Lower leg skin (tissue), 4 donors: ENCODE measurements around the gene SEPTIN11. TPM values are rescaled to one million over a fixed set of nuclear protein-coding genes. Genes with fewer than 3 reads are reported as not detected.

Source experiments
- DNase-seq, 2 donors: peaks; one replicate each; pipeline ENCODE4 v3.0.0-alpha.2; 2019; ENCODE audit warnings: low spot score in 2 of 2
- H3K4me3 ChIP-seq: fragments of 200-600 bp; sonication (generic); 2 replicates; pipeline ENCODE4 v1.5.1; 2017; ENCODE audit warnings: mild to moderate bottlenecking, low read depth; ENCODE audit not compliant: poor library complexity, severe bottlenecking
- CTCF ChIP-seq, 3 donors: fragments of 450-650 bp; IDR thresholded peaks; one replicate each; pipeline ENCODE4 v1.5.1; 2016; ENCODE audit warnings: antibody characterized with exemption in 3 of 3, mild to moderate bottlenecking in 3 of 3, moderate library complexity in 2 of 3
- POLR2A ChIP-seq, 2 donors: fragments of 450-650 bp; IDR thresholded peaks; one replicate each; pipeline ENCODE4 v1.6.1; 2016 to 2017; ENCODE audit warnings: antibody characterized with exemption in 2 of 2, mild to moderate bottlenecking in 1 of 2, moderate library complexity in 1 of 2
- WGBS, 2 donors: methylation state at CpG; one replicate each; pipeline ENCODE4 v1.1.5; 2018; 5-methylcytosine and 5-hydroxymethylcytosine counted together
- intact Hi-C: fragments of 100-400 bp; cut with DNase I; formaldehyde crosslinking; loops from one replicate; pipeline ENCODE4 v1.15.0; 2023; ENCODE audit warnings: low total_unique reads
- total RNA-seq, 4 donors: library from RNA; depleted of rRNA; stranded (reverse); fragments of >200 nt; gene quantifications; one replicate each; pipeline ENCODE4 v1.1.0, GENCODE V29; 2016

SEPTIN11 gene
- total RNA-seq, 4 donors from 2014 or later = 38.2 to 104 (median 44.9) TPM

- intact Hi-C loops = no loop called here
- 74 to 80% methylated on average over 7 of the region's 7 CpGs for WGBS, 2 donors
- DNase-seq = no peak
- H3K4me3 ChIP-seq = no peak overlapping the region
- no peak for TF ChIP-seq CTCF (IDR thresholded peaks at IDR 0.05)
- no peak for TF ChIP-seq POLR2A (IDR thresholded peaks at IDR 0.05)
Observed at GRCh38 chr4:76982638-76983584, 33.4 kb downstream of the SEPTIN11 start.

- 50 to 52% methylated on average over 3 of the region's 3 CpGs for WGBS, 2 donors
- no peak for DNase-seq
- intact Hi-C loops = no loop called here
- TF ChIP-seq POLR2A (IDR thresholded peaks at IDR 0.05) (no peak), CTCF (IDR thresholded peaks at IDR 0.05) (no peak)
- no peak overlapping the region for H3K4me3 ChIP-seq
Observed at GRCh38 chr4:76984127-76984526, 34.6 kb downstream of the SEPTIN11 start.

GRCh38 chr4:76984788-76985211 lies 35.2 kb downstream of the SEPTIN11 start:
- intact Hi-C loops = no loop called here
- no peak overlapping the region for H3K4me3 ChIP-seq
- peak; percentile 83 to 90 for DNase-seq
- TF ChIP-seq CTCF (IDR thresholded peaks at IDR 0.05) = no peak
- TF ChIP-seq POLR2A (IDR thresholded peaks at IDR 0.05) = no peak
- WGBS, 2 donors = 52 to 55% methylated on average over 7 of the region's 7 CpGs

- intact Hi-C loops = no loop called here
- WGBS, 2 donors = 59 to 62% methylated on average over 5 of the region's 5 CpGs
- no peak for TF ChIP-seq CTCF (IDR thresholded peaks at IDR 0.05)
- TF ChIP-seq POLR2A (IDR thresholded peaks at IDR 0.05) = no peak
- no peak overlapping the region for H3K4me3 ChIP-seq
- DNase-seq = no peak
Observed at GRCh38 chr4:76987153-76987591, 37.6 kb downstream of the SEPTIN11 start.

- WGBS, 2 donors = 68 to 69% methylated on average over 4 of the region's 4 CpGs
- no peak for DNase-seq
- TF ChIP-seq CTCF (IDR thresholded peaks at IDR 0.05) (no peak), POLR2A (IDR thresholded peaks at IDR 0.05) (no peak)
- H3K4me3 ChIP-seq = no peak overlapping the region
- intact Hi-C loops = no loop called here
Observed at GRCh38 chr4:76987685-76988084, 38.1 kb downstream of the SEPTIN11 start.
